GM21576 (cell line): Measurements from ENCODE around the gene ELFN1.

Experiments used
- ATAC-seq: cut with Tn5 transposase; IDR thresholded peaks from one replicate; pipeline ENCODE4 v1.9.1; 2021; ENCODE audit warnings: mild to moderate bottlenecking, moderate library complexity; ENCODE audit not compliant: unreplicated experiment

ELFN1 gene

GRCh38 chr7:1663223-1663622 is 6.9 kb upstream of the ELFN1 start:
- ATAC-seq: no peak

- no peak for ATAC-seq
Measured at GRCh38 chr7:1663857-1664651, 6.0 kb upstream of the ELFN1 start.

GRCh38 chr7:1664711-1665548 is 5.1 kb upstream of the ELFN1 start:
- no peak for ATAC-seq

GRCh38 chr7:1665549-1666316 is 4.3 kb upstream of the ELFN1 start:
- no peak for ATAC-seq

- no peak for ATAC-seq
Measured at GRCh38 chr7:1666317-1666822, 3.7 kb upstream of the ELFN1 start.

GRCh38 chr7:1666823-1667565 is 3.1 kb upstream of the ELFN1 start:
- no peak for ATAC-seq

GRCh38 chr7:1667566-1668395 is 2.3 kb upstream of the ELFN1 start:
- ATAC-seq: no peak

GRCh38 chr7:1668396-1669063 is 1.5 kb upstream of the ELFN1 start:
- ATAC-seq: no peak

- no peak for ATAC-seq
Measured at GRCh38 chr7:1669064-1669951, 769 bp upstream of the ELFN1 start.

- no peak for ATAC-seq
Measured at GRCh38 chr7:1670894-1671593, 967 bp downstream of the ELFN1 start.

GRCh38 chr7:1671594-1672451 is 1.7 kb downstream of the ELFN1 start:
- ATAC-seq: no peak

GRCh38 chr7:1672851-1673486 is 2.9 kb downstream of the ELFN1 start:
- no peak for ATAC-seq

- no peak for ATAC-seq
Measured at GRCh38 chr7:1673581-1674118, 3.6 kb downstream of the ELFN1 start.

GRCh38 chr7:1674161-1675035 is 4.3 kb downstream of the ELFN1 start:
- no peak for ATAC-seq
